Immature natural killer cell (primary cell): ENCODE measurements around the gene TSPAN11. TPM values are rescaled to one million over a fixed set of nuclear protein-coding genes. Genes with fewer than 3 reads are reported as not detected.

Experiments
- DNase-seq, 3 donors: peaks; one replicate each; pipeline ENCODE4 v3.0.0; 2022; ENCODE audit warnings: mixed read lengths in 1 of 3
- H3K27ac Mint-ChIP-seq, 6 donors: one replicate each; pipeline ENCODE4 v1.8.0; 2020; ENCODE audit warnings: mixed read lengths in 6 of 6, mild to moderate bottlenecking in 5 of 6, inconsistent platforms in 4 of 6, moderate library complexity in 3 of 6
- H3K27me3 Mint-ChIP-seq, 3 donors: one replicate each; pipeline ENCODE4 v1.8.0; 2020 to 2021; ENCODE audit warnings: low read depth in 3 of 3, mild to moderate bottlenecking in 3 of 3, mixed read lengths in 3 of 3, moderate library complexity in 3 of 3, inconsistent platforms in 1 of 3
- H3K36me3 Mint-ChIP-seq, 3 donors: one replicate each; pipeline ENCODE4 v1.8.0; 2020; ENCODE audit warnings: mixed read lengths in 3 of 3, inconsistent platforms in 2 of 3, mild to moderate bottlenecking in 2 of 3
- H3K4me1 Mint-ChIP-seq, 2 donors: one replicate each; pipeline ENCODE4 v1.8.0; 2020; ENCODE audit warnings: inconsistent platforms in 2 of 2, mild to moderate bottlenecking in 2 of 2, mixed read lengths in 2 of 2, moderate library complexity in 1 of 2
- H3K4me3 Mint-ChIP-seq, 5 donors: one replicate each; pipeline ENCODE4 v1.8.0; 2020; ENCODE audit warnings: mild to moderate bottlenecking in 5 of 5, mixed read lengths in 5 of 5, inconsistent platforms in 3 of 5, moderate library complexity in 3 of 5
- H3K9me3 Mint-ChIP-seq, 6 donors: one replicate each; pipeline ENCODE4 v1.8.0; 2020; ENCODE audit warnings: mild to moderate bottlenecking in 6 of 6, mixed read lengths in 6 of 6, inconsistent platforms in 4 of 6, moderate library complexity in 3 of 6
- polyA plus RNA-seq, 3 donors: library from polyadenylated mRNA; unstranded; fragments of 300-500 nt; fragmentation: Illumina TruSeq; gene quantifications; one replicate each; pipeline ENCODE4 v1.2.3, GENCODE V29; 2021

Gene TSPAN11
- polyA plus RNA-seq, 3 donors from 2014 or later: not detected

DNA sequence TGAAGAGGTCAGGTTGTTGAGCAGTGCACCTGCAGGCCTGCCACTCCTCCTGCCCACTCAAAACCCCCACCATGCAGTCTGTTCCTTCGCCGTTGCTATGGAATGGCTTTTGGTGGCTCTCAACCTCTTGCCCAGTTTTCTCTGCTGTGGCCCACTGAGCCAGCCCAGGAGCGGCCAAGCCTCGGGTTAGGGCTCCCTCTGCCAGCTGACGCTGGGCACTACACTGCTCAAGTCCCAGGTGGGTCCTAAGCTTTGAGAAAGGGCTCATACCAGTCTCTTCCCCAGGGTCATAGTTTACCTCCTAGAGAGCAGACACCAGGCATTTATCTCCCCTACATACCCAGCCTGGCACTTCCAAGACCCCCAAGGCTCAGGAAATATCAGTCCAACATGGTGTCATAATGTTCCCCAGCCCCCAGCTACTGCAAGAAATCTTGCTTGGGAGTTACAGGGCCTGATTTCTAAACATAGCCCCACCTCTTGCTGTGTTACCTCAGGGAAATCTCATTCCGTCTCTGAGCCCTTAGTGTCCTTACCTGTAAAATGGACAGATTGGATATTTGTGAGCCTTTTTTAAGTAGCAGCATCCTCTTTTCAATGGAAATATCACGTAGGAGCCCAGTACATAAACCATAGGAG is 59.4 kb downstream of the TSPAN11 start:
- Mint-ChIP-seq H3K9me3 (no peaks in the 10 kb centered on the region), H3K4me1 (no peaks in the 10 kb centered on the region), H3K4me3 (no peak overlapping the region), H3K27me3 (peaks cover 0 to 10% (median 2%) of the 10 kb centered on the region in 3 donors), H3K27ac (no peak overlapping the region), H3K36me3 (no peaks in the 10 kb centered on the region)
- no peak for DNase-seq

DNA sequence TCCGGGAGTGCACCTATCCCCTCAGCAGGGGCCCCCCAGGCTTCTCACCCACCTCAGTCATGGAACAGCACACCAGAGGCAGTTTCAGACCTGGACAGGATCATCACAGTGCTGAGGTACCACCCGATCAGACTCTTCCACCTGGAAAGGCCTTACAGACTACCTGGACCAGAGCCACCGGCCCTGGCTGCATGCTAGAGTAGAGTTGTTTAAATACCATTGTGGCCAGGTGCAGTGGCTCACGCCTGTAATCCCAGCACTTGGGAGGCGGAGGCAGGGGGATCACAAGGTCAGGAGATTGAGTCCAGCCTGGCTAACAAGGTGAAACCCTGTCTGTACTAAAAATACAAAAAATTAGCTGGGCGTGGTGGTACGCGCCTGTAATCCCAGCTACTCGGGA is 61.5 kb downstream of the TSPAN11 start:
- no peak for DNase-seq
- Mint-ChIP-seq H3K27ac (no peak overlapping the region), H3K9me3 (no peaks in the 10 kb centered on the region), H3K36me3 (no peaks in the 10 kb centered on the region), H3K27me3 (peaks cover 0 to 6% (median 2%) of the 10 kb centered on the region in 3 donors), H3K4me3 (no peak overlapping the region), H3K4me1 (no peaks in the 10 kb centered on the region)

DNA sequence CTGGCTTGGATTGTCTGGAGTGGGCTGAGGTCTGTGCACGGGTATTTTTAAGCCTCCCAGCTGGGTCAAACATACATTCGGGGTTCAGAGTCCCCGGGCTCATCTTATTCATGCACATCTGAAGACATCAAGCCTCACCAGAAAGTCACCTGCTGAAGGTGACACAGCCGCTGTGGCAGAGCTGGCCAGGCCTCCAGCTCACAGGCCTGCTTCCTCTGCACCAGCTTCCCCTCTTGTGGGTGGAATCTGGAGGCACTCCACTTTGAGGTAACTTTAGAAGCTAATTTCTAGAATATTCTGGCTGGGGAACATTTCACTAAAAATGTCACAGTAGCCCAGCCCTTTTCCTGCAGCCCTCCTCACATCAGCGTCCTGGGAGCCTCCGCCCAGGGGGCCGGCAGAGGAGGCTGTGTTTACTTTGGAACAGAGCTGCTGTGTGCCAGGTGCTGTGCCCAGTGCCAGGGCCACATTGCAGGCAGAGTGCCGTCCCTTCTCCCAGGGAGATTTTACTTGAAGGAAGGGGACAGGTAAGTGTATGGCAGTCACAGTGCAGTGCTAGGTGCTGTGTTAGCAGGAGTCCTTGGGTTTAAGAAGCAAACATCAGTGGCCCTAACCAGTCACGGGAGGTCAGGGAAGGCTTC is 62.2 kb downstream of the TSPAN11 start:
- peaks cover 0 to 2% (median 2%) of the 10 kb centered on the region in 3 donors for H3K27me3 Mint-ChIP-seq
- no peaks in the 10 kb centered on the region for H3K36me3 Mint-ChIP-seq
- no peak overlapping the region for H3K27ac Mint-ChIP-seq

GRCh38 chr12:30989754-30990153 is 63.2 kb downstream of the TSPAN11 start:
- Mint-ChIP-seq H3K27me3 (peaks cover 0 to 2% (median 2%) of the 10 kb centered on the region in 3 donors), H3K4me1 (no peaks in the 10 kb centered on the region), H3K4me3 (no peak overlapping the region), H3K27ac (no peak overlapping the region), H3K36me3 (no peaks in the 10 kb centered on the region), H3K9me3 (no peaks in the 10 kb centered on the region)
- no peak for DNase-seq

More for the DNA sequence above, 62.2 kb downstream of the TSPAN11 start:
- no peaks in the 10 kb centered on the region for H3K9me3 Mint-ChIP-seq
- no peaks in the 10 kb centered on the region for H3K4me1 Mint-ChIP-seq
- no peak overlapping the region for H3K4me3 Mint-ChIP-seq
- no peak for DNase-seq

- H3K27ac Mint-ChIP-seq: no peak overlapping the region
- H3K4me1 Mint-ChIP-seq: no peaks in the 10 kb centered on the region
- H3K4me3 Mint-ChIP-seq: no peak overlapping the region
- H3K9me3 Mint-ChIP-seq: no peaks in the 10 kb centered on the region
- H3K27me3 Mint-ChIP-seq: peaks cover 0 to 2% (median 2%) of the 10 kb centered on the region in 3 donors
- no peak for DNase-seq
- H3K36me3 Mint-ChIP-seq: no peaks in the 10 kb centered on the region
These were observed 63.8 kb downstream of the TSPAN11 start for GRCh38 chr12:30990316-30990715.

DNA sequence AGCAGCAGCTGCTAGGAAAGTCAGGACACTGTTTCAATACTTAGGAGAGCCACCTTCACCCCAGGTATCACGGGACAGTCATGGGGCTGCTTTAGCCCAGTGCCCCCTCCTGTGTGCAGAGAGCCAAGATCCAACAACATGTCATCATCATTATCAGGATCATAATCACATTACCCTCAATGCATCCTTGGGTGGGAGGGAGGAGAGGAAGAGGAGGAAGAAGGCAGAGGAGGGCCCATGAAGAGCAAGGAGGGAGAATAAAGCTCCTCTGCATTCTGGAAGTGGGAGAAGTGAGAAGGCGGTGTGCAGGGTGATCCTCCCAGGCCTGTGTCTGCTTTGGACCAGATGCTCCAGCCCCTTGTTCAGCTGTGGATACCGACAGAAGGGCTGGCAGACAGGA is 64.2 kb downstream of the TSPAN11 start:
- DNase-seq: no peak
- Mint-ChIP-seq H3K27me3 (peaks cover 0 to 2% (median 2%) of the 10 kb centered on the region in 3 donors), H3K4me3 (no peak overlapping the region), H3K9me3 (no peaks in the 10 kb centered on the region), H3K27ac (no peak overlapping the region), H3K36me3 (no peaks in the 10 kb centered on the region), H3K4me1 (no peaks in the 10 kb centered on the region)

- DNase-seq: no peak
- Mint-ChIP-seq H3K27me3 (peaks cover 0 to 2% (median 2%) of the 10 kb centered on the region in 3 donors), H3K36me3 (no peaks in the 10 kb centered on the region), H3K4me1 (no peaks in the 10 kb centered on the region), H3K27ac (no peak overlapping the region), H3K9me3 (no peaks in the 10 kb centered on the region), H3K4me3 (no peak overlapping the region)
These were observed 64.9 kb downstream of the TSPAN11 start for GRCh38 chr12:30991466-30991865.

DNA sequence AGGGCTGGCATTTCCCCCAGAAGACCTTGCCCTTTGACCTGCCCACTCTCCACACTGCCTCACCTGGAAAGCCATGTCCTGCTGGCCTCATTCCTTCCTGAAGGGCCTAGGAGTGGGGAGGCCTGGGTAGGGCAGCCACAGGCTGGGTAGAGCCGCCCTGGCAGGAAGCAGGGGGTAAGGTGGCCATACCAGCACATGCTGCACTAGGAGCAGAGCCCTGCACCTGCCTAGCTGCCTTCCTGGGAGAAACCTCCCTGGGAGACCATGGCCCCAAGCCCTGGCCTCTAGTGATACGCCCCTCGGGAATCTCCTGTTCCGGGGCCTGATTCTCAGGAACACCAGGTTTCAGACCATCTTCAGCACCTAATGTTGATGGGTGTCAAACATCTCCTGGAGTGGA is 65.8 kb downstream of the TSPAN11 start:
- H3K9me3 Mint-ChIP-seq: no peaks in the 10 kb centered on the region
- no peaks in the 10 kb centered on the region for H3K4me1 Mint-ChIP-seq
- H3K27ac Mint-ChIP-seq: no peak overlapping the region
- peaks cover 0 to 2% (median 2%) of the 10 kb centered on the region in 3 donors for H3K27me3 Mint-ChIP-seq
- H3K4me3 Mint-ChIP-seq: no peak overlapping the region
- H3K36me3 Mint-ChIP-seq: no peaks in the 10 kb centered on the region
- DNase-seq: no peak

GRCh38 chr12:30993766-30994165 is 67.2 kb downstream of the TSPAN11 start:
- no peaks in the 10 kb centered on the region for H3K9me3 Mint-ChIP-seq
- H3K4me1 Mint-ChIP-seq: no peaks in the 10 kb centered on the region

GRCh38 chr12:30994274-30994673 is 67.7 kb downstream of the TSPAN11 start:
- Mint-ChIP-seq H3K9me3 (no peaks in the 10 kb centered on the region), H3K27me3 (peaks cover 0 to 2% (median 0%) of the 10 kb centered on the region in 3 donors), H3K36me3 (no peaks in the 10 kb centered on the region), H3K4me1 (no peaks in the 10 kb centered on the region), H3K27ac (no peak overlapping the region), H3K4me3 (no peak overlapping the region)
- DNase-seq: no peak

More at GRCh38 chr12:30993766-30994165, 67.2 kb downstream of the TSPAN11 start:
- DNase-seq: no peak
- no peaks in the 10 kb centered on the region for H3K36me3 Mint-ChIP-seq
- H3K27me3 Mint-ChIP-seq: peaks cover 0 to 2% (median 2%) of the 10 kb centered on the region in 3 donors
- H3K4me3 Mint-ChIP-seq: no peak overlapping the region
- H3K27ac Mint-ChIP-seq: no peak overlapping the region

GRCh38 chr12:30996255-30996654 is 69.7 kb downstream of the TSPAN11 start:
- H3K36me3 Mint-ChIP-seq: no peaks in the 10 kb centered on the region
- H3K27me3 Mint-ChIP-seq: peaks cover 0 to 3% (median 0%) of the 10 kb centered on the region in 3 donors
- DNase-seq: no peak
- no peaks in the 10 kb centered on the region for H3K9me3 Mint-ChIP-seq
- no peak overlapping the region for H3K27ac Mint-ChIP-seq
- no peaks in the 10 kb centered on the region for H3K4me1 Mint-ChIP-seq
- H3K4me3 Mint-ChIP-seq: no peak overlapping the region

GRCh38 chr12:30996752-30997151 is 70.2 kb downstream of the TSPAN11 start:
- Mint-ChIP-seq H3K27ac (no peak overlapping the region), H3K4me3 (no peak overlapping the region), H3K27me3 (peaks cover 0 to 3% (median 0%) of the 10 kb centered on the region in 3 donors), H3K9me3 (no peaks in the 10 kb centered on the region), H3K4me1 (no peaks in the 10 kb centered on the region), H3K36me3 (no peaks in the 10 kb centered on the region)
- DNase-seq: no peak

GRCh38 chr12:30997685-30998440 is 71.3 kb downstream of the TSPAN11 start:
- Mint-ChIP-seq H3K4me1 (no peaks in the 10 kb centered on the region), H3K4me3 (no peak overlapping the region), H3K9me3 (no peaks in the 10 kb centered on the region), H3K36me3 (no peaks in the 10 kb centered on the region), H3K27ac (no peak overlapping the region), H3K27me3 (peaks cover 0 to 3% (median 0%) of the 10 kb centered on the region in 3 donors)
- no peak for DNase-seq

DNA sequence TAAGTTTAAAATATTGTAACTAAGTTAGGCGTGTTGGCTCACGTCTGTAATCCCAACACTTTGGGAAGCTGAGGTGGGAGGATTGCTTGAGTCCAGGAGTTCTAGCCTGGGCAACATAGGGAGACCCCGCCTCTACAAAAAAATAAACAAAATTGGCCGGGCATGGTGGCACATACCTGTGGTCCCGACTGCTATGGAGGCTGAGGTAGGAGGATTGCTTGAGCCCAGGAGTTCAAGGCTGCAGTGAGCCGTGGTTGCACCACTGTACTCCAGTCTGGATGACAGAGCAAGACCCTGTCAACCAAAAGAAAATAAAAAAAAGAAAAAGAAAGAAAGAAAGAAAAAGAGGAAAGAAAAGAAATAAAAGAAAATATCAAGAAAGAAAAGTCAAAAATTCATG is 72.5 kb downstream of the TSPAN11 start:
- no peak for DNase-seq
- no peak overlapping the region for H3K27ac Mint-ChIP-seq
- H3K36me3 Mint-ChIP-seq: no peaks in the 10 kb centered on the region
- H3K9me3 Mint-ChIP-seq: no peaks in the 10 kb centered on the region
- H3K27me3 Mint-ChIP-seq: peaks cover 0 to 3% (median 0%) of the 10 kb centered on the region in 3 donors
- no peak overlapping the region for H3K4me3 Mint-ChIP-seq
- no peaks in the 10 kb centered on the region for H3K4me1 Mint-ChIP-seq
